Left colon (tissue), 2 donors: ENCODE data around the gene KATNB1. TPM values are rescaled to one million over a fixed set of nuclear protein-coding genes. Genes with fewer than 3 reads are reported as not detected.
"Not testable (repeated sequence)": the region's sequence is repeated elsewhere in the genome, so short reads cannot be mapped to it uniquely, and the experiment has no call there.

Experiments used
- ATAC-seq: fragments of 200-7000 bp; cut with Tn5 transposase; one replicate; pipeline ENCODE4 v1.9.1; 2020; ENCODE audit warnings: mild to moderate bottlenecking, moderate library complexity
- DNase-seq, 2 donors: peaks; one replicate each; pipeline ENCODE4 v3.0.0-alpha.2; 2020
- intact Hi-C, 2 donors: fragments of 100-400 bp; cut with DNase I in 1 of 2; cut with micrococcal nuclease in 1 of 2; formaldehyde crosslinking; loops; one replicate each; pipeline versions ENCODE4 v1.11.2 to v1.14.0; 2022; cut with DNase I, micrococcal nuclease
- total RNA-seq, 2 donors: library from RNA; stranded (reverse); fragmentation: NEBNext Ultra II Directional; extraction: Animal tissue kit (Norgen Biotek cat#: 25700); gene quantifications; one replicate each; pipeline ENCODE4 v1.2.1, GENCODE V29; 2021
- donor health status: DM: no; HTN: no; CAD: no.
- donor health status: DM: yes; HTN: yes; CAD: no.

Gene KATNB1
- total RNA-seq, 2 donors from 2014 or later = 17.2 to 18.1 TPM

GRCh38 chr16:57736419-57737351 lies 1.1 kb downstream of the KATNB1 start:
- peak; percentile 47 for ATAC-seq
- DNase-seq = peak; percentile 68 to 70
- intact Hi-C loops = no loop called here

GRCh38 chr16:57738844-57739243 lies 3.3 kb downstream of the KATNB1 start:
- intact Hi-C loops = no loop called here

GRCh38 chr16:57739756-57740422 lies 4.3 kb downstream of the KATNB1 start:
- DNase-seq (no peak), ATAC-seq (no peak)
- intact Hi-C loops = no loop called here

More at GRCh38 chr16:57738844-57739243, 3.3 kb downstream of the KATNB1 start:
- no peak for DNase-seq
- ATAC-seq = no peak

GRCh38 chr16:57740423-57741071 lies 5.0 kb downstream of the KATNB1 start:
- ATAC-seq (no peak), DNase-seq (no peak)
- intact Hi-C loops = no loop called here

GRCh38 chr16:57741660-57742191 lies 6.2 kb downstream of the KATNB1 start:
- ATAC-seq (no peak), DNase-seq (no peak)
- intact Hi-C loops = no loop called here

GRCh38 chr16:57742543-57742942 lies 7.0 kb downstream of the KATNB1 start:
- DNase-seq (no peak), ATAC-seq (peak; percentile 66)
- intact Hi-C loops = no loop called here

- intact Hi-C loops = no loop called here
- ATAC-seq (no peak), DNase-seq (no peak)
These were observed 7.9 kb downstream of the KATNB1 start for GRCh38 chr16:57743458-57743857.

- no peak for ATAC-seq
- intact Hi-C loops = no loop called here
- DNase-seq = no peak
These were observed 8.5 kb downstream of the KATNB1 start for GRCh38 chr16:57743886-57744641.

GRCh38 chr16:57744642-57744903 lies 9.0 kb downstream of the KATNB1 start:
- DNase-seq (no peak), ATAC-seq (no peak)
- intact Hi-C loops = no loop called here

- intact Hi-C loops = no loop called here
- DNase-seq (no peak), ATAC-seq (no peak)
These were observed 10.2 kb downstream of the KATNB1 start for GRCh38 chr16:57745768-57746167.

- DNase-seq, intact Hi-C loops, ATAC-seq: not testable (repeated sequence)
These were observed 10.7 kb downstream of the KATNB1 start for GRCh38 chr16:57746316-57746715.

- ATAC-seq (no peak), DNase-seq (no peak)
- intact Hi-C loops = no loop called here
These were observed 11.5 kb downstream of the KATNB1 start for GRCh38 chr16:57747091-57747490.

- intact Hi-C loops = no loop called here
- ATAC-seq (no peak), DNase-seq (no peak)
These were observed 11.9 kb downstream of the KATNB1 start for GRCh38 chr16:57747496-57747895.

GRCh38 chr16:57747996-57748395 lies 12.4 kb downstream of the KATNB1 start:
- intact Hi-C loops = no loop called here
- DNase-seq = no peak
- no peak for ATAC-seq

GRCh38 chr16:57748596-57748995 lies 13.0 kb downstream of the KATNB1 start:
- DNase-seq = no peak

GRCh38 chr16:57749101-57749692 lies 13.6 kb downstream of the KATNB1 start:
- DNase-seq (no peak), ATAC-seq (no peak)
- intact Hi-C loops = no loop called here

More at GRCh38 chr16:57748596-57748995, 13.0 kb downstream of the KATNB1 start:
- intact Hi-C loops = no loop called here
- no peak for ATAC-seq

GRCh38 chr16:57749856-57750452 lies 14.4 kb downstream of the KATNB1 start:
- DNase-seq (no peak), ATAC-seq (no peak)
- intact Hi-C loops = loop anchor here in 1 of 2 donors (10.0 kb wide), 1 partner anchor 245 kb away; no protein-coding TSS in a partner anchor
